K562 (cell line): ENCODE results near the gene MRPS6. TPM values are rescaled to one million over a fixed set of nuclear protein-coding genes. Genes with fewer than 3 reads are reported as not detected.
A peak's percentile ranks its signal among the peaks of the same experiment; 100 is the strongest.

ENCODE experiments used
- CCNT2 ChIP-seq: IDR thresholded peaks from 2 replicates; pipeline ENCODE4 v1.6.1; 2011; ENCODE audit warnings: borderline replicate concordance, low read depth, mild to moderate bottlenecking, moderate library complexity, mixed read lengths, low read length; ENCODE audit not compliant: insufficient read length; ENCODE audit errors: extremely low read depth
- DMBX1 ChIP-seq: fragments of 250-450 bp; sonication (Bioruptor Pico); IDR thresholded peaks from 2 replicates; pipeline ENCODE4 v1.8.0; 2022; ENCODE audit warnings: inconsistent platforms, mild to moderate bottlenecking, moderate library complexity, borderline replicate concordance
- FIP1L1 ChIP-seq: fragments of 200-400 bp; formaldehyde crosslinking; IDR thresholded peaks from 2 replicates; pipeline ENCODE4 v1.6.1; 2018; ENCODE audit warnings: mild to moderate bottlenecking, low read depth, low read length; ENCODE audit not compliant: poor library complexity, severe bottlenecking
- FOXA3 ChIP-seq, 2 experiments: fragments of 450-650 bp in 1 of 2; sonication (generic) in 1 of 2; formaldehyde crosslinking; IDR thresholded peaks in 1 of 2; conservative IDR thresholded peaks in 1 of 2; 2 replicates each; pipeline versions ENCODE4 v1.4.0 to v1.8.0; 2020 to 2022; ENCODE audit warnings: mild to moderate bottlenecking in 2 of 2, missing genetic modification reagents in 1 of 2
- HCFC1 ChIP-seq: IDR thresholded peaks from 2 replicates; pipeline ENCODE4 v1.6.1; 2012; ENCODE audit warnings: low read depth, low read length, improper control_type of control experiment
- HMGXB4 ChIP-seq: sonication (generic); formaldehyde crosslinking; IDR thresholded peaks from 2 replicates; pipeline ENCODE4 v1.8.1; 2023; ENCODE audit warnings: mild to moderate bottlenecking, missing genetic modification reagents
- KLF1 ChIP-seq: fragments of 450-650 bp; IDR thresholded peaks from 2 replicates; pipeline ENCODE4 v1.6.1; 2016; ENCODE audit warnings: missing genetic modification characterization, missing compliant biosample characterization
- LEF1 ChIP-seq: fragments of 450-650 bp; IDR thresholded peaks from 2 replicates; pipeline ENCODE4 v1.6.1; 2016; ENCODE audit warnings: mild to moderate bottlenecking
- NONO ChIP-seq, 2 experiments: fragments of 200-400 bp in 1 of 2; fragments of 450-650 bp in 1 of 2; formaldehyde crosslinking in 1 of 2; IDR thresholded peaks; 2 replicates each; pipeline ENCODE4 v1.6.1; 2017; ENCODE audit warnings: low read depth in 2 of 2, mild to moderate bottlenecking in 2 of 2, moderate library complexity in 2 of 2, low read length in 1 of 2
- PATZ1 ChIP-seq: fragments of 250-450 bp; sonication (Bioruptor Pico); IDR thresholded peaks from 2 replicates; pipeline ENCODE4 v1.5.0; 2020; ENCODE audit warnings: mild to moderate bottlenecking, borderline replicate concordance
- RNF2 ChIP-seq: sonication (generic); IDR thresholded peaks from 2 replicates; pipeline ENCODE4 v1.6.1; 2016
- ZNF407 ChIP-seq: fragments of 450-650 bp; IDR thresholded peaks from 2 replicates; pipeline ENCODE4 v1.6.1; 2016; ENCODE audit warnings: low read depth
- polyA plus RNA-seq, 8 experiments: library from polyadenylated mRNA; depleted of rRNA in 4 of 8; stranded (reverse) in 5 of 8; unstranded in 3 of 8; fragments of >200 nt; fragmentation: Nextera tagmentation in 2 of 8; fragmentation: Illumina TruSeq in 1 of 8; extraction: Ambion mirVana in 2 of 8; extraction: Trizol in 1 of 8; gene quantifications; 2 replicates each; pipeline versions ENCODE4 v1.2.1 to v1.2.3, GENCODE V29; 2011 to 2014; ENCODE audit warnings: inconsistent platforms in 1 of 8, missing spikeins in 1 of 8
- total RNA-seq, 7 experiments: library from RNA; depleted of rRNA in 6 of 7; stranded (reverse); fragments of >200 nt in 6 of 7; fragmentation: Illumina TruSeq in 2 of 7; extraction: Trizol in 2 of 7; gene quantifications; 2 replicates each; pipeline versions ENCODE4 v1.2.1 to v1.2.3, GENCODE V29; 2011 to 2021; ENCODE audit warnings: low replicate concordance in 1 of 7

MRPS6 gene
- total and polyA plus RNA-seq, 9 of the 15 experiments (the other 6 are each of a cell fraction or from before 2014, with no cell fraction given), result 26.1 to 72.0 (median 39.3) TPM

GRCh38 chr21:34190576-34191321 lies 117.4 kb downstream of the MRPS6 start (continued):
- TF ChIP-seq HMGXB4, result no peak
- TF ChIP-seq LEF1, result peak; percentile 90
- TF ChIP-seq RNF2, result peak; percentile 77; the same call in 1 of the 2 replicates
- peak; percentile 70 to 85; a peak in 3 of 4 replicates for TF ChIP-seq FOXA3 (CRISPR knock-in tag; conservative IDR thresholded peaks at IDR 0.05 in 1 of 2, IDR thresholded peaks at IDR 0.05 in 1 of 2)
- TF ChIP-seq HCFC1, result no peak
- TF ChIP-seq PATZ1 (CRISPR knock-in tag), result no peak
- TF ChIP-seq ZNF407, result no peak
- TF ChIP-seq FIP1L1, result no peak
- TF ChIP-seq CCNT2, result peak; percentile 73
- no peak for TF ChIP-seq KLF1 (tag)
- peak in 1 of 2 experiments; percentile 33; a peak in 1 of 4 replicates for TF ChIP-seq NONO (IDR thresholded peaks at IDR 0.05; ENCODE audit: low read depth in 2 of 2, low read length in 1 of 2)
- peak; percentile 54; the same call in 1 of the 2 replicates for TF ChIP-seq DMBX1
